Measurements from ENCODE around the gene MAPK1.
A peak's percentile ranks its signal among the peaks of the same experiment; 100 is the strongest.
"Not testable (repeated sequence)": the region's sequence is repeated elsewhere in the genome, so short reads cannot be mapped to it uniquely, and the experiment has no call there.

MAPK1 gene

DNA sequence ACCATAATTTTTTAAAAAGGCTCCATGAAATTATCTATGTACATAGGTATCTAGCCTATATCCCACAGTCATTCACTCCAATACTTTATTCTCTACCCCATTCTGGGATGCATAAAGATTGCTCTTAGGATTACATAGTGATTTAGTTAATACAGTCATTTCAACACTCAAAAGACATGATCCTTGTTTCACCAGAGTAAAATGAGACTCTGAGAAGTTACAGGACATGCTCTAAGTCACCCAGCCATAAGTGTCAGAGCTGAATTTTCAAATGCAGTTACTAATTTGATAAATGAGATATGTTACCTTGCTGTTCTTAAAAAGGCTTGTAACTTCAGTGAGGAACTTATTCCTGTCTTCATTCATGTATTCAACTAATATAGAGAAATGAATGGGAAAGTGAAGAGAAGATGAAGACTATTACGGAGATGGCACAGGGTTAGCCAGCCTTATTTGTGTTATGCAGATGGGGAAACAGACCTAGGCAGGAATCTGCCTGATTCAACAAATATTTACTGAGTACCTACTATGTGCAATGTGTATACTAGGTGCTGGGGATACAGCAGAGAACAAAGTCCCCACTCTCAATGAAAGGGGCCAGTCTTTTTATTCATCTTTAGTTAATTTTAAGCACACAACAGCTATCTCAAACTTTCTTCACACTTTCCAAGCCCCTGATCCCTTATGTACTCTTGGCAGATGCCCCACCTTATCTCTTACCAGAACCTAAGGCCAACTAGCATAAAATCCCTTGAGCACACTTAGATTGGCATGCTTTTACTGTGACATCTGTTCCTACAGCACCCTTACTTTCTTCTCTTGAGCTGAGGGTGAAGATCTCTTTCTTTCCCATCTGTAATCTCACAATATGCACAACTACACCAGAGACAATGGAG lies 21.6 kb downstream of the MAPK1 start:
- no peak for DNase-seq (ENCODE audit: low spot score)

DNA sequence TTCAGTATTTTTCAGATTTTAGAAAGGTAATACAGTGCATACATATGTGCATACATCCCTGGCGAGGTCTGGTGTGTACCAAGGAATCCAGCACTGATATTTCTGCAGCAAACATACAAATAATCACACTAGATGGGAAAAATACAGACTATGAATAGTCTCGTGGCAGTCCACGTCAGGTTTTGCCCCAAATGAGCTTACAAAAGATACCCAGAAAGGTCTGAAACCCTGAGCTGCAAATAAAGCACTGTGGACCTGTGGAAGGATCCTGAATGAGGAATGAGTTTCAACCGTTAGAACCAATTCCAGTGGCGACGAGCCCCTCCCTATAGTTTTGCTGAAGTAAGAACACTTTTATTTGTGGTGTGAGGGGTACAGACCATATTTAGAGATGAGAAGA lies 24.5 kb downstream of the MAPK1 start:
- no peak for DNase-seq (ENCODE audit: low spot score)

DNA sequence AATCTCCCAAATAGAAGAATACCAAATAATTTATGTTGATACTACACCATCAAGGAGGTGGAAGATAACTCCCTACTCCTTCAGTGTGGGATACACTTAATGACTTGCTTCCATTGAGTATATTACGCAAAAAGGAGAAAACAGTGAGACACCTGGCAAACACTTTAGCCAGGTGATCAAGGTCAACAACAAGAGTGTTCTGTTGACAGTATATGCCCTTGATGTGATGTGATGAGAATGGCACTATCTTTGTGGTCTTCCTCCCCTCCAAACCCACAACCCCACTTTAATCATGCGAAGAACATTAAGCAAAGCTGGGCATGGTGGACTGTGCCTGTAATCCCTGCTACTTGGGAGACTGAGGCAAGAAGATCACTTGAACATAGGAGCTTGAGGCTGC lies 26.0 kb downstream of the MAPK1 start:
- no peak for DNase-seq (ENCODE audit: low spot score)

DNA sequence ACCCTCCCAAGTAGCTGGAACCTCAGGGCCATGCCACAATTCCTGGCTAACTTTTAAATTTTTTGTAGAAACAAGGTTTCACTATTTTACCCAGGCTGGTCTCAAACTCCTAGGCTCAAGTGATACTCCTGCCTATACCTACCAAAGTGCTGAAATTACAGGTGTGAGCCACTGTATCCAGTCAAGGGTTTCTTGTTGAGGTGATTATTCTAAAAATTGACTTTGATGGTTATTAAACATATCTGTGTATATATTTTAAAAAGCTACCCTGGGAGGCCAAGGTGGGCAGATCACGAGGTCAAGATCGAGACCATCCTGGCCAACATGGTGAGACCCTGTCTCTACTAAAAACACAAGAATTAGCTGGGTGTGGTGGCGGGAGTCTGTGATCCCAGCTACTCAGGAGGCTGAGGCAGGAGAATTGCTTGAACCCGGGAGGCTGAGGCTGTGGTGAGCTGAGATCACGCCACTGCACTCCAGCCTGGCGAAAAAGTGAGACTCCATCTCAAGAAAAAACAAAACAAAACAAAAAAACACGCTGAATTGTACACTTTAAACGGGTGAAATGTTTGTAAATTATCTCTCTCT lies 27.1 kb downstream of the MAPK1 start:
- DNase-seq (ENCODE audit: low spot score) = no peak

DNA sequence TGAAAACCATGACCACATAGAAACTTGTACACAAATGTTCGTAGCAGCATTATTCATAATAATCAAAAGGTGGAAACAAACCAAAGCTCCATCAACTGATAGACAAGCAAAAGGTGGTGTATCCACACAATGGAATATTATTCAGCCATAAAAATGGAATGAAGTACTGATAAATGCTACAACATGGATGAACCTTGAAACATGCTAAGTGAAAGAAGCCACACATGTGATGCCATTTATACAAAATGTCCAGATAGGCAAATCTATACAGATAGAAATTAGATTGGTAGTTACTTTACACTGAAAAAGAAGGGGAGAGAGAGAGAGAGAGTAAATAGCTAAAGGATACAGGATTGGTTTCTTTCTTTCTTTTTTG lies 27.7 kb downstream of the MAPK1 start:
- no peak for DNase-seq (ENCODE audit: low spot score)

DNA sequence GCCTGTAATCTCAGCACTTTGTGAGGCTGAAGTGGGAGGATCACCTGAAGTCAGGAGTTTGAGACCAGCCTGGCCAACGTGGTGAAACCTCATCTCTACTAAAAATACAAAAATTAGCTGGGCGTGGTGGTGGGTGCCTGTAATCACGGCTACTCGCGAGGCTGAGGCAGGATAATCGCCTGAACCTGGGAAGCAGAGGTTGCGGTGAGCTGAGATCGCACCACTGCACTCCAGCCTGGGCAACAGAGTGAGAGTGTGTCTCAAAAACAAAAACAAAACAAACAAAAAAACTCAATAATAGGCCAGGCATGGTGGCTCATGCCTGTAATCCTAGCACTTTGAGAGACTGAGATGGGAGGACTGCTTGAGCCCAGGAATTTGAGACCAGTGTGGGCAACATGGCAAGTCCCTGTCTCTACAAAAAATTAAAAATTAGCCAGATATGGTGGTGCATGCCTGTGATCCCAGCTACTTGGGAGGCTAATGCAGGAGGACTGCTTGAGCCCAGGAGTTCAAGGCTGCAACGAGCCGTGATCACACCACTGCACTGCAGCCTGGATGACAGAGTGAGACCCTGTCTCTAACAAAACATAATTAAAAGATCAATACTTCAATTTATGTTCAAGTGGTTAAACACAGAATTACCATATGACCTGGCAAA lies 28.2 kb downstream of the MAPK1 start:
- not testable (repeated sequence) for DNase-seq (ENCODE audit: low spot score)

DNA sequence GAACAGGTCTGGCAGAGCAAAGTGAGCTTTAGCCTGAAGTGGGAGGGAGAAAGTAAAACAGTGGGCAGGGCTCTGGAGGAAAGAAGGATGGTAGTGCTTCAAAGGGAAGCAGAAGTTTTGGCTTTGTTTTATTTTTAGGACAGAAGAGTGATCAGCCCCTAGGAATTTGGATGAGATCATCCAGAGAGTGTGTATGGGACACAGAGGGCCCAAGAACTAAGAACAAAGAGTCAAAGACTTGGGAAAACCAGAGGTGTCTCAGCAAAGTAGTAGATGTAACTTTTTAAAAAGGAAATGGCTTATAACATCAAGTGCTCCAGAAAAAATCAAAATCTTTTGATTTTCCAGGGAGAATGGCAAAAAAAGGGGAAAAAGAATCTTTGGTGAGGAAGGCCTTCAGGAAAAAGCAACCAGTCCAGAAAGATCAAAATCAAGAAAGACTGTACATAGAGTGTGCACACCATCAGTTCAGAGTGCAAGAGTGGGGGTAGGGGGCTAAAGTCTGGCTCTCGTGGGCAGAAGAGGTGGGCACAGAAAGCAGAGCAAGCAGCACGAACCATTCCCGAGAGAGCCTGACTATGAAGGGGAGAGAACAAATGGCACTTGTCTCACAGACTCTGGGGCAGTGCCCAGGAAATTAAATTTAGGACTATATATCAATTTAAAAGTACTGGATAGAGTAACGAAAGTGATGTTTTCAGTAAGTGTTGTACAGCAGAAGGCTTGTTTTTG lies 30.0 kb downstream of the MAPK1 start:
- DNase-seq (ENCODE audit: low spot score) = peak; percentile 92

DNA sequence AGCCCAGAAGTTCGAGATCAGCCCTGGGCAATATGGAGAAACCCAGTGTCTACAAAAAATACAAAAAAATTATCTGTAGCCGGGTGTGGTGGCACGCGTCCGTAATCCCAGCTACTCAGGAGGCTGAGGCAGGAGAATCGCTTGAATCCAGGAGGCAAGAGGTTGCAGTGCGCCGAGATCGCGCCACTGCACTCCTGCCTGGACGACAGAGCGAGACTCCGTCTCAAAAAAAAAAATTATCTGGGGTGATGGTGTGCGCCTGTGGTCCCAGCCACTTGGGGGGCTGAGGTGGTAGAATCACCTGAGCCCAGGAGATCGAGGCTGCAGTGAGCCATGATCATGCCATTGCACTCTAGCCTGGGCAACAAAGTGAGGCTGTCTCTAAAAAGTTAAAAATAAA lies 31.0 kb downstream of the MAPK1 start:
- DNase-seq (ENCODE audit: low spot score) = not testable (repeated sequence)

DNA sequence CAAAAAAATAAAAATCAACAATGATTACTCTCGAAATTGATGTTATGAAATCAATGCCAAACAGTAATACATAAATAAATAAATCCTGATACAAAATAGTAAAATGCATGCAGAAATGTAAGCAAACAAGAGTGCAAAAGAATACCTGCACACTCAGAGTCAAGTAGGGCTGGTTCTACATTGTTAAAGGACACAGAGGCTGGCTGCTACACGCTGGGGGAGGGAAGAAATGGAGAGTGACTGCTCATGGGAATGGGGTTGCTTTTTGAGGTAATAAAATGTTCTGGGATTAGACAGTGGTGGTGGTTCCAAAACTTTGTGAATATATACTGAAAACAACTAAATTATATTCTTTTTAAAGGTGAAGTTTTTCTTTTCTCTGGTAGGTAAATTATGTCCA lies 32.1 kb downstream of the MAPK1 start:
- DNase-seq (ENCODE audit: low spot score) = no peak

DNA sequence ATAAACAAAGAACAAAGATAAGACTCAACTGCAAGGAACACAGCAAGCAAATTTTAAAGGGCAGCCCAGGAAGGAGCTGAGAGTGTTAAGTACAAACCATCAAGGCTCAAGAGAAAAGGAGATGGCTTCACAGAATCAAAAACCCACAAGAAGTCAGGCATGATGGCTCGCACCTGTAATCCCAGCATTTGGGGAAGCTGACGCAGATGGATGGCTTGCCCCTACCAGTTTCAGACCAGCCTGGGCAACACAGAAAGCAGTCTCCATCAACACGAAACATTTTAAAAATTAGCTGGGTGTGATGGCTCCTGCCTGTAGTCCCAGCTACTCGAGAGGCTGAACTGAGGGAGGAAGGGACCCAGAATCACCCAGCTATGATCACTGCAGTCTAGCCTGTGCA lies 32.6 kb downstream of the MAPK1 start:
- no peak for DNase-seq (ENCODE audit: low spot score)

DNA sequence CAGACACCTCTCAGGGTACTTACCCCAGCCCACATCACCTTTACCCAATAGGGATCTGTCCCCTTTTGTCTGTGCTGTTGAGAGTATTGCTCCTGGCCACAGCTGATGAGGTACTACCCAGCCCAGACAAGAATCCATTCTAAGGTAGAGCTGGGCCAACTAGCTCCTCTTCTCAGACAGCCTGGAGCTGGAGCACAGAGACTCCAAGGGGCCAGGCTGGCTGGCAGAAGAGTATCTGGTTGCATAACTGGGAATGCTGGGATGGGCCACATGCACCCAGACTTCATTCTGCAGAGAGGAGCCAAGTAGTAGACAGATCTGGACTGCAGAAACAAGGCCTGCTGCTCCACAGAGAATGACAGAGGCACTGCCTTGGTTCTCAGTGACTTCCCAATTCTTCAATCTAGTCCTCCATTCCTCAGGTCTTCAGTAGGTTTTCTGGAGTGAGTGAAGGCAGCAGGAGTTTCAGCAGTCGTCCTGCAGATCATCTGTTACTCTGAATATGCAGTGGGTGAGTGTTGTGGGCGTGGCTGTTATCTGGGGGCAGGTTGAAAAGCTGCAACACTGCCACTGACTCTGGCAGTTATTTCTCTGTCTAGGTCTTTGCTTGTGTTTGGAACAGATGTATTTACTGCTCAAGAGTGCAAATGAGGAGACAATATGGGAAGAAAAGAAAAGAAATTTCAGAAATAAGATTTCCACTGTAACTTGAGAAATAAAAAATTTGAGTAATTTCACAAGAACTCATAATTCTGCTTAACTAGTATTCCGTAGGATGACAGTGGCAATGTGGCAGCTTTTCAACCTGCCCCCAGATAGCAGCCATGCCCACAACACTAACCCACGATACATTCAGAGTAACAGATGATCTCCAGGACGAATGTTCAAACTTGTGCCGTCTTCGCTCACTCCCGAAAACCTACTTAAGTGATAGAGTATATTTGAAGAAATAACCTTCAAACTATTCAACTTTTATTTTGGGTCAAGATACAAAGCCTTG lies 34.9 kb downstream of the MAPK1 start:
- no peak for DNase-seq (ENCODE audit: low spot score)

DNA sequence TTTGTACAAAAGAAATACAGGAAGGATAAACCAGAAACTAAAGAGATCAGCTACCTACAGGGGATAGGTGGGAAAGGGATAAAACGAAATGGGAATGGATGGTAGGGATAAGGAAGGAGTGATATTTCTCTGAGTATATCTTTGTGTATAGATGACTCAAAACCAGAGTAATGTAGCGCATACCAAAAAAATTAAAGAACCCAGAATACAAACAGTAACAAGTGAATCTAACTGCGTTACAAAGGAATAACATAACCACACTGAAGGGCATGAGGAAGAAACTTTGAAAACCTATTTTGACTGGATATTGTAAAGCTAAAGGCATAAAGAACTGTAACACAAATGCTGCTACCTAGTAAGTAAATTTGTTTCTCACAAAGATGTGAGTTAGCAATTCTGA lies 37.9 kb downstream of the MAPK1 start:
- no peak for DNase-seq (ENCODE audit: low spot score)

DNA sequence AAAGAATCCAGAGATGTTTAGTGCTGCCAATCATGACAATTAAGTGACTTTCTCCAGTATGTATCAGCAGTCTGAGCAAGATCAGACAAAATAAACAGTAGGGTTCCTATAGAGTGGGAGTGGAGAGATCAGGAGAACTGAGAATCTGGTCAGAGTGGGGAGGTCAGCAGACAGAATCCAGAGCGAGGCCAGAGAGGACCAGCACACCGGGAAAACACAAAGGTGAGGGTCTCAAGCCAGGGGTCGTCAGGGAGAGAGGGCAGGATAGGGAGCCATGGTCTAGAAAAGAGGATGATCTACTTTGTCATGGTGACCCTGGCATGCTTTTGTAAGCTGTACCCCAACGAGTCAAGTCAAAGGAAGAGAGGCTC lies 39.2 kb downstream of the MAPK1 start:
- no peak for DNase-seq (ENCODE audit: low spot score)

DNA sequence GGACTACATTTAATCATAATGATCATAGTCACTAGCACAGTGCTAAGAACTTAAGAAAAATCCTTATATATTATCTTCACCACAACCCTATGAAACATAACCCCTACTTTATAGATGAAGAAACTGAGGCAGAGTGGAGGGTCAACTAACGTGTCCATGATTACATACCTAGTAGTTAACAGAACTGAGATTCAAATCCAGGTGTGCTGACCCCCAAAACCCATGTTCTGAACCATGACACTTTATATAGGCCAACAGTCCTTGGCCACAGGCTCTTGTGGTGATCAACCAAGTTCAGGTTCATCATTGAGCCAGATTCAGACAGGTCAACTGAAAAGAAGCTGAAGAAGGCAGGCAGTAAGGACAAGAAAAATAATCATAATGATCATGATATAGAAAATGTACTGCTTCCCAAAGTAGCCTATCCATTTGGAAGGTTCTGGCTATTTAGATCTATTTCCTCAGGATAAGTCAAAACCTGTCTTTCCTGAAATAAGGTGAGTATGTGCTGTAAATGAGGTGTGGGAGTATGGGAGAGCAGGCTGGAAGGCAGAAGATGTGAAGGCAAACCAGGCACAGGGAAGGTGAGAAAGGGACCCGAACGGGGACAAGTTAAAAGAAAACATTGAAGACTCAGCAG lies 39.7 kb downstream of the MAPK1 start:
- no peak for DNase-seq (ENCODE audit: low spot score)

DNA sequence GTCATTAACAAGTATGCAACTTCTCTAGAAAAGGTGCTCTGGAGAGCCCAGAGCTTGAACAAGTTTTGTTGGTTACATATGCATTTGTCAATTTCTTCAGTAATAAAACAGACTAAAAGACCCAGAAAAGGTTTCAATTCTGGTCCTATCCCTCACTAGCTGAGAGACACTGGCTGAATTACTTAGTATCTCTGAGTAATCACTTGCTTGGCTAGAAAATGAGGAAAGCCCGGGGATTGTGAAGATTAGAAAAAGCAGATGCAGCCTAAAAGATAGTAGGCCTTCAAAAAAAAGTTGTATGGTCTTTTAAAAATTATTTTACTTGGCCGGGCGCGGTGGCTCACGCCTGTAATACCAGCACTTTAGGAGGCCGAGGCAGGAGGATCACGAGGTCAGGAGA lies 41.2 kb downstream of the MAPK1 start:
- no peak for DNase-seq (ENCODE audit: low spot score)

DNA sequence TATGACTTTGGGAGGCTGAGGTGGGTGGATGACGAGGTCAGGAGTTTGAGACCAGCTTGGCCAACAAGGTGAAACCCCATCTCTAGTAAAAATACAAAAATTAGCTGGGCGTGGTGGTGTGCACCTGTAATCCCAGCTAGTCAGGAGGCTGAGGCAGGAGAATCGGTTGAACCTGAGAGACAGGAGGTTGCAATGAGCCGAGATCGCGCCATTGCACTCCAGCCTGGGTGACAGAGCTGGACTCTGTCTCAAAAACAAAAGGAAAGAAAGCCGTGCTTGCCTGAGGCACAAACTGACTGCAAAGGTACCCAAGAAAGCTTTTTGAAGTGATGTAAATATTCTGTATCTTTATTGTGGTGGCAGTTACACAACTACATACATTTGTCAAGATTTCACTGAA lies 42.5 kb downstream of the MAPK1 start:
- not testable (repeated sequence) for DNase-seq (ENCODE audit: low spot score)

DNA sequence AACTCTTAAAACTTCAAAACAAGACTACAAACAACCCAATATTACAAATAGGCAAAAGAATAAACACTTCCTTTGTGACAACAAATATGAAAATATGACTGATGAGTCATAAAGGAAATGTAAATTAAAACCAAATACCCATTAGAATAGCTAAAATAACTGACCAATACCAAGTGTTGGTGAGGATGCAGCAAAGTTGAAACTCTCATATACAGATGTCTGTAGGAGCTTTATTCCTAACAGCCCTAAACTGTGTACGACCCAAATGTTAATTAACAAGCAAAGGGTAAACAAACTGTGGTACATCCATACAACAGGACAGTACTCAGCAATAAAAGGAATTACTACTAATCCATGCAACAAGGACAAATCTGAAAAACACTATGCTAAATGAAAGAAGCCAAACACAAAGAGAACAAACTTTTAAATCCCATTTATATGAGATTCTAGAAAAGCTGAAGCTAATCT lies 43.0 kb downstream of the MAPK1 start:
- DNase-seq (ENCODE audit: low spot score) = no peak

DNA sequence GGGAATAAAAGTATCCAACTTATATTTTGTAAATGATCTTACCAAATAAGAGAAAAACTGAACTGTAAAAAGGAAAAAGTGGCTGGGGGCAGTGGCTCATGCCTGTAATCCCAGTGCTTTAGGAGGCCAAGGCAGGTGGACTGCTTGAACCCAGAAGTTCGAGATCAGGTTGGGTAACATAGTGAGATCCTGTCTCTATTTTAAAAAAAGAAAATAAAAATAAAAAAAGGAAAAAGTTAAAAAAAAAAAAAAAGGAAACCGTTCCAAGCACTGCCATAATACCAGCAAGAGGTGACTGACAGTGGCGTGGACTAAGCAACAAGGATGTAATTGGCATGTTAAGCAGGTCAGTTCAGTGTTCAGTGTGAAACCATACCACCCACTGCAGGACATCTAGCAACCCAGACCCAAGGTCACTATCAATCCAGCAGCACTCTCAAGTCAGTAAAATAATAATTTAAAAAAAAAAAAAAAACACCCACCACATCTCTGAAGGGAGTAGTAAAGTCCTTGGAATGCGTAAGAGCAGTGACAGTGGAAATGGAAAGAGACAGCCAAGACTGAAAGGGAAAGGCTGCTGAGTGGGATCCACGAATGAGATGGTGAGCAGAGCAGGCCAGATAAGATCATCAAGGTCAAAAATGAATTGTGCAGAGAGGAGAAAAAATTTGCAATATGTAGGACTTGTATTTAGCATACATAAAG lies 43.6 kb downstream of the MAPK1 start:
- DNase-seq (ENCODE audit: low spot score) = no peak

DNA sequence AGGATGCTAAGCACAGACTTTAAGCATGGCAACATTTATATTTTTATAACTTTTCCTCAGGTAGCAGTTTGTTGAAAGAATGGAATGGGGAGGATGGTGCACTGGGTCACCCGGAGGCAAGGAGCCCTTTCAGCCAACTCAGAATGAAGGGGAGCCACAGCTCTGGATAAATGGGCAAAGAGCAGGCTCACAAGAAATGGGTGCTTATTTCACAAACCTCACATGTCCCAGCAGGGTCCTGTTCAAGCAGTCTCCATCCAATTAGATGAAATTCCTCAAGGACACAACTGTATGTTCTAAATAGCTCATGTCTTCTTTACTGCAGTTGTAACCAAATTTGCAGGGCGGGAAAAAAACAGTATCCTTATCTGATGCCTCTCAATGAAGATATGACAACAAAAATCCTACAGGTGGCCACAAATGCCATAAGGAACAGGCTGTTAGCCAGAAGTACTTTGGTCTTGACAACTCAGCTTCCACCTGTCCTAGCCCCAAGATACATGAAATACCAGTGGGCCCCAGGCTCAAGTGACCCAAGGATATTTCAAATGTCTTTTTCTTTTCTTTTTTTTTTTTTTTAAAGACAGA lies 48.2 kb downstream of the MAPK1 start:
- no peak for DNase-seq (ENCODE audit: low spot score)

Data from kidney tubule cell (primary cell).